GM19240 (cell line): Measurements from ENCODE around the gene PTPRM.

ENCODE experiments used
- DNase-seq: peaks from one replicate; pipeline ENCODE4 v3.0.0; 2011; ENCODE audit warnings: low spot score; ENCODE audit not compliant: insufficient read length

PTPRM gene

DNA sequence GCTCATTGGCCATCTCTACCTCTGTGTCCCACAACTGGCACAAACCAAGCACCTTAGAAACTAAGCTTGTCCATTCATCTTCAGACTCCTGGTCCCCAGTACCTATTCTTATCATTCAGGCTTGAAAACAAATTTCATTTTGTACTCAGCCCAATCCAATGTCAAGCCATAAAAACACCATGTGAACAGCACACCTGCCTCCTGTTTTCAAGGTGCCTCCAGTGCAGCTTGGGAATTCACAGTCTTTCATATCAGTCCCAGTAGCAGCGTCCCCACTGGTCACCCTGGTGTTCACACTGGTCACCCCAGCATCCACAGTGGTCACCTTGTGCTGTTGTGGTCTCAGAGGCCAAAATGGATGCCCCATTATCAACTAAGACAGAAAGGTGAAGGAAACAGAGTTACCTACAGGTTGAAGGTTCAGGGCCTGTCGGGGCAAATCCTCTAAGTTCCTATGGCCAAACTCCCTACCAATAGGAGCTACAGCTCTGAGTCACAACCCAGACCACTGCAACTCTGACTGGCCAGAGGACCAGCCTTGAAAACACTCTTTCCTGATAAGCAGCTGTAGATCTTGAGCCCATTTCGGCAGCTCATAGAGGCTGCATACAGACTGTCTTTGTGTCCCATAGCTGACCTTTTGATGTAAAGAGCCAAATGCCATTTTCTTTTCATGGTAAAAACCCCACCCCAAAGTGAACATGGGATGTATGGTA, 782.6 kb downstream of the PTPRM start:
- DNase-seq: no peak

DNA sequence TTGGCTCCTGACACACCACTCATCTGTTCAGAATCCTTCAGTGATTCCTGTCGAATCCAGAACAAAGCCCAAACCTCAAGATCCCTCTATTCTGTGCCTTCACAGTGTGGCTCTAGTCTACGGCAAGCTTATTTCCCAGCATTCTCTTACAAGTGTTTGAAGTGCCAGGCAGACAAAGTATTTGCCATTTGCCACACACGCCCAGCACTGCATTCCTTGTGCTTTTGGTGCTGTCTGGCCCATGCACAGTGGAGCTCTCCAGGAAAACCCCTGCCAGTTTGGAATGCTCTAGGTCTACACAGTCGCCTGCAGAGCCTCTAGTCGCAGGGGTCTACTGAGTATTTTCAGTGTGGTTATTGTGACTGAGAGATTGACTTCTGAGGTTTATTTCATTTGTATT, 783.5 kb downstream of the PTPRM start:
- no peak for DNase-seq

GRCh38 chr18:8351161-8351560, 784.0 kb downstream of the PTPRM start:
- no peak for DNase-seq

DNA sequence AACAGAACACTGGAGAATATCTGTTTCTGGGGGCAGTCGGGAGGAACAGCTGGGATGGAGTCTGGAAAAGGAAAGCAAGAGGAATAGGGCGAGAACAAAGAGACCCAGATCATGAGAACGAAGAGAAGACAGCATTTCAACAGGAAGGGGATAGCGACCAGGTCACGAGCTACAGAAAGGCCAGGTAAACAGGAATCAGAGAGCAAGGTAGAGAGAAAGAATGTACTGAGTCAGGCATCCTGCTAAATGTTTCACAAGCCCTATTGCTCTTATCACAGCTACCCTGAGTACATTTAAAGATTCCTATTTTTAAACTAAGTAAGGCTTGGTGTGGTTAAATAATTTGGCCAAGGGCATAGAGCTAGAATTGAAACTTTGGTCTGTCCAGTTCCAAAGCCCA, 787.2 kb downstream of the PTPRM start:
- DNase-seq: no peak

- DNase-seq: no peak
Observed at GRCh38 chr18:8356001-8356400, 788.9 kb downstream of the PTPRM start.

DNA sequence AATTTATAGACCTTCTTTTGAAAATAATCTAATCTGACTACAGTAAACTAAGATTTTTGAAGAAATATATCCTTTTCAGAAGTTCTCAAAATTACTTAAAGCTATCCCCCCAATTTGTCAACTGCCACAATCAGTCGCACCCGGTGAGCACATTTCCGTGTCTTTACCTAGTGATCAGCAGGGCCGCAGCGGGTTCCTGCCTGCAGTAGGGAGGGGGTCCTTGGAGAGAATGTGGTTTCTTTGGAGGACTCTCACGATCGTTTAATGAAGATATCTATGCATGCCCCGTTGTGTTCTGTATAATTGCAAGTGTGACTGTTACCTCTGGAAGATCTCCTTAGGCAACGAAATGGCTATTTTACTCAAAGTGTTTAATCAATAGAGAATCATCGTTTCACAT, 790.2 kb downstream of the PTPRM start:
- no peak for DNase-seq

DNA sequence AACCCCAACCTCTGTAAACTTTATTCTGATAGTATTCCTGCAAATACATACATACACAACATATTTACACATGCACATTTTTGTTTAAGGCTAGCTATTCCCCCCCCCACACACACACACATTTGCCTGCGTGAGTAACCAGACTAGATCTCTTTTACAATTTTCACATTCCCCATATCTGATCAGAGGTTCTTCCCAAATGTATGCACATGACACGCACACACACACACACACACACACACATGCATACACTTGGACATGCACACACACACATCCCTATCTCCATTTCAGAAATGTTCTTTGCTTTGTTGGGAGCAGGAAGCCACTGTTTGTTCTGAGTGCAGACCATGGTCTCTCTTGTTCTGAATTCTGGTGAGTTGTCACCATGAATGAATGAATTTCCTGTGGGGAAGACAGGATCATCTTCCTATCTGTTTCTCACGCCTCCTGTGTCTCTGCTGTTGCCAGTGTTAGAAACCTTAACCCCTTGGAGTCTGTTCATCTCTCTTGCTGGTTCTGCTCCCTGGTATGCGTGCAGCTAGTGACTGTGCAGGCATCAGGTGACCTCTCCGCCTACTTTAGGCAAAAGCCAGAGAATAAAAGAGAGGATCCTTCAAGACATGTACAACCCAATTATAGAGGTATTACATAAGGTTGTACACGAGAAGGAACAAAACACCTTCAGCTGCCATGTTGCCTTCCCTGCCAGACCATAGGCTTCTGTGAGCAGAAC, 791.1 kb downstream of the PTPRM start:
- no peak for DNase-seq

DNA sequence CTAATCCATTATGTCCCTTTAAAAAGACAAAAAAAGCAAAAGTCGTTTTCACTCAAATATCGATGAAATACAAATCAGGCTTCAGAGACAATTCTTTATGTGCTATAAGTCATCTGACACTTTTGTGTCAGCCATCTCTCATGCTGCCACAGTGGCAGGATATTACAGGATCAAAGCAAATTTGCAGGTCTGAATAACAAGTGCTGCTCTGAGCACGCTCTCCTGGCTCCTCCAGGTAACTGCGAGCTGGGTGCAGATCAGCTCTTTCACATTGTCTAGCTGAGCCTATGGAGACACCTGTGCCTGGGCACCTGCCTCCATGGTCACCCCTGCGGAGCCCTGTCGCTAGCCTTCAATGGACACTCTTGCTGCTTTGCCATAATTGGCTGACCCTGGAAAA, 792.0 kb downstream of the PTPRM start:
- DNase-seq: no peak

GRCh38 chr18:8359481-8359880, 792.4 kb downstream of the PTPRM start:
- no peak for DNase-seq

DNA sequence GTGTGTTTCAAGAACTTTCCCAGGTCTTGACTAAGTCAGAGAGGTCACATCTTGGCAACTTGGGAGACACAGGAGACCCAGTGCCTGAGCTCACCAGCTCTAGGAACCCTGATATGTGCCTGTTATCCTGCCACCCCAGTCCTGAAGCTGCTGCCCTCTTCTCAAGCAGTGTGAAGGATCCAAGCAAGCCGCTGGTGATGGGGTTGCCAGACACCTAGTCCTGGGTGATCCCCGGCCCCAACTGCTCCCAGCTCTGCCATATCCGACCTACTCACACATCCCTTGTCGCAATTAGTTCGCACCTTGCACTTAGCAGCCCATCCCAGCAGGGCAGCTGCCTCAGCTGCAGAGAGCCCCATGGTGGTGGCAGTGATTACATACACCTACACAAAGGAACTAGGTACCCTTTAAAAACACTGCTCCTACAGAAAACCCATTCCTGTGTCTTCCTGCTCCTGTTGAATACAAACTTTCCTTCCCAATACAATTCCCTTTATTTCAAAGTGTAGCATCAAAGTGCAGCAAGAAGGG, 794.9 kb downstream of the PTPRM start:
- no peak for DNase-seq

GRCh38 chr18:8362863-8363262, 795.7 kb downstream of the PTPRM start:
- DNase-seq: no peak

DNA sequence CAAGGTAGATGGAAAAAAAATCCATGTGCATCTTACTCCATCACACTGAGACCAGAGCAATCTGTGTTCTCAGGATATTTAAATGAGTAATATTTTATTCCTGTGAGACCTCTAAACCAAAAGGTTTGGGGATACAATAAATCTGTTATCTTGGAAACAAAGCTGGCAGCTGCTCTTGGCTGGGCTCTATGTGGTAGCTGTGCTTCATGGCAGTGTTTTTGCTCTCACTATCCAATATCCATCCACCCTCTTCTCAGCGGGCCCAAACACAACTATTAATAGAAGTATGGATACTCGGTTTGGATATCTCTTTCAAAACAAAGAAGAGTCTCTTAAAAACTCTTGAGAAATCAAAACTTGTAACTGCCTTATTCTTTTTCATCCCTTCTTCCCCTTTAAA, 797.3 kb downstream of the PTPRM start:
- DNase-seq: no peak

- no peak for DNase-seq
Observed at GRCh38 chr18:8365006-8365405, 797.9 kb downstream of the PTPRM start.

GRCh38 chr18:8365528-8365927, 798.4 kb downstream of the PTPRM start:
- no peak for DNase-seq

DNA sequence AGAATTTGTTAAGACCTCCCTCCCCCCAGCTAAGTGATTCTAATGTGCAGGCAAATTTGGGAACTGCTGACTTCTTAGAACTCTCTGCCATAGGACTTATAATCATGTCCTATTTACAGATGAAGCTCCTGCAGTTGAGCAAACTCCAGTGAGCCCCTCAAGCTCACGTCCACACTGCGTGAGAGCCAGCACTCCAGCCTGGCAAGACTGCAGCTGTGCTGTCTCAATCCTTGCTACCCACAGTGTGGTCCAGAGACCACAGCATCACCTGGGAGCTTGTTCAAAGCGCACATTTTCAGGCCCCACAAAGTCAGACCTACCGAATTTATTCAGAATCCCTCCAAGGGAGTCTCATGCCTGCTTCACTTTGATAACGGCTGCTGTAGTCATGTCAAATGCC, 799.0 kb downstream of the PTPRM start:
- no peak for DNase-seq

DNA sequence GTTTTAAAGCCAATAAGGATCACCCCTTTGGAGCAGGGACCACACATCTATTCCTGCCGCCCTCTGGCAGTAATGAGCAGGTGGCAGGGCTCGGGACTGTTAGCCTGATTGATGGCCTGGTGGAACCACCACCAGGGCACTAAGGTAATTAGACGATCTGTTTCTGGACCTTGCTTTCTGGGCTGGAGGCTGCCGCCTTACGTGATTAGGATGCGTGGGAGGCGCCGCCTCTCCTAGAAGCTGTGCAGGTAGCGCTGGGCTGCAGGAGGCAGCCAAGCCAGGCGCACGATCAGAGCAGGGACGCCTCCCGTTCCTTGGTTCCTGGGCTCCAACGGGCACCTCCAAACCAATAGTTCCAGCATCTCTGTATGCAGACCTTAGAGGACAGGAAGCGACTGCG, 799.5 kb downstream of the PTPRM start:
- no peak for DNase-seq

DNA sequence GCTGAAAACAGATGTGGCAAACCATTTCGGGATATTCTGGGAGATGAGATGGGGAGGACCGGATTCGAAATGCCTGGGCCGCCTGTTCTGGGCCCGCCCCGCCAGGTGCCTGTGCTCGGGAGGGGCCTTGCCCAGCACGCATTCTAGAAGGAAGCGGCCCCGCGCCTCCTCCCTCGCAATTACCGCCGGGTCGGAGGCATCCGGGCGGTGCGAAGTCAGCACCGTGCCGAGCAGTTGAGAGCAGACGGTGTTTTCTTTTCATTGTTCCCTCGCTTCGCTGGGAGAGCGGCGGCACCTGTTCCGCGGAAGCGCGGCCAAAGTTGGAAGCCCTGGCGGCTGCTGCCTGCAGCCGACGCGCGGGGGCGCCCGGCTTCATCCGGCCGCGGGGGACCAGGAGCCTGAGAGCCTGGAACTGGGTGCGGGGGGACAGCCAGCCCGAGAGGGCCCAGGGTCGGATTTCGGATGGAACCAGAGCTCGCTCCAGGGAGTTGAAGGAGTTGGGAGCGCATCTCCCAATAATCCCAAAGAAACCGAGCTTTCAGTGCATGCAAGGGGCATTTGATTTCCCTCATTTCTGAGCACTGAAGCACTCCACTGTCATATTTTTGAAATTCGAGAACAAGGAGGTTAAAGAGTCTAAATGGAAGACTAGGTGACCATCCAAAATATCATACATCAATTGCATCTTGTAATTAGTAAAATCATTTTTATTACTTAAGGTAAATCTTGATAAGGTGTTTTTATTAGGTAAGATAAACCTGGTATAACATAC, 800.3 kb downstream of the PTPRM start:
- no peak for DNase-seq

GRCh38 chr18:8368512-8369217, 801.5 kb downstream of the PTPRM start:
- no peak for DNase-seq

DNA sequence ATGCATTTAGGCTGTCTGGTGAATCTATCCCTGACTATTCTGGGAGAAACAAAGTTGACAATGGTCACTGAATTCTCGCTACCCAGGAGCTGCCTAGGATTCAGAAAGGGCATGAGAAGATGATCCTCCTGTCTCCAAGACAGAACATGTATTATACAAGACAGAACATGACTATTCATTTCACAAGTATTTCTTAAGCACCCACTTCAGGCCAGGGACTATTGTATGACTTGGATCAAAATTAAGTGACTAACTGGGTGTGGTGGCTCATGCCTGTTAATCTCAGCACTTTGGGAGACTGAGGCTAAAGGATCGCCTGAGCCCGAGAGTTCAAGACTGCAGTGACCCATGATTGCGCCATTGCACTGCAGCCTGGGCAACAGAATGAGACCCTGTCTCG, 806.4 kb downstream of the PTPRM start:
- no peak for DNase-seq

DNA sequence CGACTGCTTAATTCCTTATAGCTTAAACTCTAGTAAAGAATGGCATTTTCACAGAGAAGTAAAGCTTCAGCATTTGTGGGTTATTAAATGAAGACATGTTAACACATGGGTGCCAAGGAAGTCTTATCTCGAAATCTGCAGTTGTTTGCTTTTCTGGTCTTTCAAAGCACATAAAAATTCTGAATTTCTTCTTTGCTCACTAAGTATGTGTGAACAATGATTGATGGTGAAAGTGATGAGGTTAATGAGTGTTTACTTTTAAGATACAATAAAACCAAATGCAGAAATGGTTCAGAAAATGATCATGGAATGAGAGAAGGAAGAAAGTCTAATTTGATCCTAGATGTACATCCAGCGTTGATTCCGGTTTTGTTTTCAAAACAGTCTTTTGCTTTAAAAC, 807.6 kb downstream of the PTPRM start:
- DNase-seq: no peak

DNA sequence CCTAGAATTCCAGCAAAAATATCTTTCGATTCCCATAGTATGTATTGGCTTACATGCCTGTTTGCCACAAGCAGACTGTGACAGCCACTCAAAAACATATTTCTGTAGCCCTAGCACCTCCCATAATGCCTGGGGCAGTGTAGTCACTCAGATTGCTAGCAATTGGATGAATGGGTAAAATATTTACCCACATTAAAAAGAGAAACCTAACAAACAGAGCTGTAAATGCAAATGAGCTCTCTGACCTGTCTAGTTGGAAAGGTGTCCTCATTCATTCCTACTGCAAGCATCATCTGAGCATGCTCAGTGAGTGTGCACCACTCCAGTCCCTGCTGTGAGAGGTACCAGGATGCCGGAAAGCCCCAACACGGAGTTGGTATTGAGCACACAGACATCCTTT, 808.1 kb downstream of the PTPRM start:
- DNase-seq: no peak

- no peak for DNase-seq
Observed at GRCh38 chr18:8376113-8376512, 809.0 kb downstream of the PTPRM start.
